Endodermal cell (in vitro differentiated cells): ENCODE data around the gene TBC1D20. TPM values are rescaled to one million over a fixed set of nuclear protein-coding genes. Genes with fewer than 3 reads are reported as not detected.

Source experiments
- DNase-seq: peaks from one replicate; pipeline ENCODE4 v3.0.0-alpha.2; 2017
- H3K27ac ChIP-seq: 2 replicates; pipeline ENCODE4 v1.5.1; 2013; ENCODE audit warnings: mild to moderate bottlenecking, low read depth, low read length, moderate library complexity
- H3K27me3 ChIP-seq: 2 replicates; pipeline ENCODE4 v1.6.1; 2013; ENCODE audit warnings: mild to moderate bottlenecking, low read length, moderate library complexity; ENCODE audit not compliant: insufficient read depth, control insufficient read depth, poor library complexity, severe bottlenecking
- H3K36me3 ChIP-seq: 2 replicates; pipeline ENCODE4 v1.7.0; 2013; ENCODE audit warnings: mild to moderate bottlenecking, low read length, moderate library complexity; ENCODE audit not compliant: control insufficient read depth, insufficient read depth
- H3K4me1 ChIP-seq: one replicate; pipeline ENCODE4 v1.7.0; 2013; ENCODE audit warnings: low read length; ENCODE audit not compliant: control insufficient read depth, insufficient read depth
- H3K4me3 ChIP-seq: 2 replicates; pipeline ENCODE4 v1.5.1; 2013; ENCODE audit warnings: mild to moderate bottlenecking, low read length, moderate library complexity
- H3K9ac ChIP-seq: 2 replicates; pipeline ENCODE4 v1.6.1; 2013; ENCODE audit warnings: mild to moderate bottlenecking, low read length, moderate library complexity; ENCODE audit not compliant: poor library complexity, severe bottlenecking; ENCODE audit errors: extremely low read depth
- H3K9me3 ChIP-seq: 2 replicates; pipeline ENCODE4 v1.6.1; 2013; ENCODE audit warnings: mild to moderate bottlenecking, low read length, moderate library complexity; ENCODE audit not compliant: control insufficient read depth
- H3K27ac Mint-ChIP-seq: 2 replicates; pipeline ENCODE4 v1.8.0; 2020; ENCODE audit warnings: mixed read lengths
- H3K27me3 Mint-ChIP-seq: 2 replicates; pipeline ENCODE4 v1.8.0; 2021; ENCODE audit warnings: mild to moderate bottlenecking, mixed read lengths; ENCODE audit not compliant: insufficient read depth
- H3K36me3 Mint-ChIP-seq: 2 replicates; pipeline ENCODE4 v1.8.0; 2020; ENCODE audit warnings: low read depth, mixed read lengths
- H3K4me1 Mint-ChIP-seq: 2 replicates; pipeline ENCODE4 v1.8.0; 2020; ENCODE audit warnings: mixed read lengths
- H3K4me3 Mint-ChIP-seq: 2 replicates; pipeline ENCODE4 v1.8.0; 2020; ENCODE audit warnings: mild to moderate bottlenecking, moderate library complexity, mixed read lengths
- H3K9me3 Mint-ChIP-seq: 2 replicates; pipeline ENCODE4 v1.8.0; 2020; ENCODE audit warnings: mild to moderate bottlenecking, mixed read lengths
- CTCF ChIP-seq: fragments of 200-600 bp; sonication (generic); conservative IDR thresholded peaks from 2 replicates; pipeline ENCODE4 v1.5.0; 2021; ENCODE audit warnings: antibody characterized with exemption, mild to moderate bottlenecking
- WGBS, 2 experiments: methylation state at CpG; one replicate each; pipeline versions ENCODE4 v1.1.5 to v1.1.7; 2013; ENCODE audit warnings: missing lambda C conversion rate in 2 of 2, mixed read lengths in 1 of 2; ENCODE audit not compliant: insufficient coverage in 1 of 2, insufficient read length in 1 of 2; 5-methylcytosine and 5-hydroxymethylcytosine counted together
- total RNA-seq, 2 donors: library from RNA; stranded (reverse); fragmentation: NEBNext Ultra II Directional in 1 of 2; extraction: Animal tissue kit (Norgen Biotek cat#: 25700) in 1 of 2; gene quantifications; 2 replicates in 1 of 2; 3 replicates in 1 of 2; pipeline ENCODE4 v1.2.1, GENCODE V29; 2021

The TBC1D20 gene
- total RNA-seq, 2 donors from 2014 or later: 24.9 to 28.0 TPM

- Mint-ChIP-seq H3K4me3 (no peak overlapping the region), H3K27me3 (no peaks in the 10 kb centered on the region), H3K36me3 (peaks cover 75% of the 10 kb centered on the region), H3K9me3 (no peaks in the 10 kb centered on the region), H3K4me1 (peaks cover 8% of the 10 kb centered on the region), H3K27ac (no peak overlapping the region)
- 93% methylated on average over 8 to 18 of the region's 18 CpGs for WGBS, 2 experiments
- Histone ChIP-seq H3K36me3 (peaks cover 78% of the 10 kb centered on the region), H3K27me3 (no peaks in the 10 kb centered on the region), H3K4me3 (no peak overlapping the region), H3K27ac (no peak overlapping the region), H3K9ac (no peak overlapping the region), H3K4me1 (no peaks in the 10 kb centered on the region), H3K9me3 (no peaks in the 10 kb centered on the region)
- TF ChIP-seq CTCF: no peak
- DNase-seq: no peak
Observed at GRCh38 chr20:438571-439469, 23.5 kb downstream of the TBC1D20 start.

GRCh38 chr20:437787-438486, 24.4 kb downstream of the TBC1D20 start:
- Mint-ChIP-seq H3K4me3 (no peak overlapping the region), H3K27ac (no peak overlapping the region), H3K9me3 (no peaks in the 10 kb centered on the region), H3K27me3 (no peaks in the 10 kb centered on the region), H3K4me1 (peaks cover 8% of the 10 kb centered on the region), H3K36me3 (peaks cover 69% of the 10 kb centered on the region)
- DNase-seq: no peak
- no peaks in the 10 kb centered on the region for H3K9me3 ChIP-seq
- TF ChIP-seq CTCF: no peak
- no peak overlapping the region for H3K4me3 ChIP-seq
- no peaks in the 10 kb centered on the region for H3K27me3 ChIP-seq
- peaks cover 70% of the 10 kb centered on the region for H3K36me3 ChIP-seq
- H3K4me1 ChIP-seq: no peaks in the 10 kb centered on the region
- WGBS, 2 experiments: 92 to 100% methylated on average over 4 to 6 of the region's 6 CpGs
- H3K9ac ChIP-seq: no peak overlapping the region
- no peak overlapping the region for H3K27ac ChIP-seq

- H3K9me3 ChIP-seq: no peaks in the 10 kb centered on the region
- H3K36me3 ChIP-seq: peaks cover 59% of the 10 kb centered on the region
- no peak overlapping the region for H3K4me3 ChIP-seq
- WGBS, 2 experiments: 88 to 95% methylated on average over 5 of the region's 5 CpGs
- no peak for DNase-seq
- Mint-ChIP-seq H3K4me3 (no peak overlapping the region), H3K9me3 (no peaks in the 10 kb centered on the region), H3K27ac (no peak overlapping the region), H3K4me1 (peaks cover 8% of the 10 kb centered on the region), H3K36me3 (peaks cover 59% of the 10 kb centered on the region), H3K27me3 (no peaks in the 10 kb centered on the region)
- H3K4me1 ChIP-seq: no peaks in the 10 kb centered on the region
- H3K27ac ChIP-seq: no peak overlapping the region
- no peaks in the 10 kb centered on the region for H3K27me3 ChIP-seq
- H3K9ac ChIP-seq: no peak overlapping the region
- no peak for TF ChIP-seq CTCF
Observed at GRCh38 chr20:436476-436875, 25.9 kb downstream of the TBC1D20 start.
